Nephron (organoid): Measurements from ENCODE around the gene ZFP62.

Experiments
- H3K27ac Mint-ChIP-seq, 3 experiments: 2 replicates each; pipeline ENCODE4 v1.8.0; 2020; ENCODE audit warnings: mixed read lengths in 3 of 3, mild to moderate bottlenecking in 2 of 3, moderate library complexity in 1 of 3
- H3K27me3 Mint-ChIP-seq: 2 replicates; pipeline ENCODE4 v1.8.0; 2021; ENCODE audit warnings: low read depth, mild to moderate bottlenecking, moderate library complexity, mixed read lengths
- H3K36me3 Mint-ChIP-seq: 2 replicates; pipeline ENCODE4 v1.8.0; 2020; ENCODE audit warnings: low read depth, mixed read lengths
- H3K4me1 Mint-ChIP-seq: 2 replicates; pipeline ENCODE4 v1.8.0; 2020; ENCODE audit warnings: mixed read lengths
- H3K4me3 Mint-ChIP-seq, 3 experiments: 2 replicates each; pipeline ENCODE4 v1.8.0; 2020; ENCODE audit warnings: mild to moderate bottlenecking in 3 of 3, mixed read lengths in 3 of 3, moderate library complexity in 2 of 3
- H3K9me3 Mint-ChIP-seq: 2 replicates; pipeline ENCODE4 v1.8.0; 2020; ENCODE audit warnings: mixed read lengths
- CTCF ChIP-seq, 3 experiments: fragments of 200-600 bp; sonication (generic); IDR thresholded peaks; one replicate each; pipeline ENCODE4 v1.5.0; 2021; ENCODE audit warnings: antibody characterized with exemption in 3 of 3; ENCODE audit not compliant: unreplicated experiment in 3 of 3

ZFP62 gene

GRCh38 chr5:180802325-180803180, 58.5 kb downstream of the ZFP62 start, which contains the start of gene MGAT1:
Gene MGAT1, minus strand, starts transcription at chr5:180802806. Its CDS starts 9,835 bp downstream, at chr5:180792971.
- H3K36me3 Mint-ChIP-seq = peaks cover 10% of the 10 kb centered on the region
- no peaks in the 10 kb centered on the region for H3K9me3 Mint-ChIP-seq
- H3K4me3 Mint-ChIP-seq = peak within 1 kb of the TSS; percentile 77 to 89 (median 84)
- H3K4me1 Mint-ChIP-seq = peaks cover 73% of the 10 kb centered on the region
- no peaks in the 10 kb centered on the region for H3K27me3 Mint-ChIP-seq
- peak within 1 kb of the TSS; percentile 92 to 97 (median 96) for H3K27ac Mint-ChIP-seq
- TF ChIP-seq CTCF (IDR thresholded peaks at IDR 0.05; ENCODE audit: unreplicated experiment in 3 of 3) = no peak

DNA sequence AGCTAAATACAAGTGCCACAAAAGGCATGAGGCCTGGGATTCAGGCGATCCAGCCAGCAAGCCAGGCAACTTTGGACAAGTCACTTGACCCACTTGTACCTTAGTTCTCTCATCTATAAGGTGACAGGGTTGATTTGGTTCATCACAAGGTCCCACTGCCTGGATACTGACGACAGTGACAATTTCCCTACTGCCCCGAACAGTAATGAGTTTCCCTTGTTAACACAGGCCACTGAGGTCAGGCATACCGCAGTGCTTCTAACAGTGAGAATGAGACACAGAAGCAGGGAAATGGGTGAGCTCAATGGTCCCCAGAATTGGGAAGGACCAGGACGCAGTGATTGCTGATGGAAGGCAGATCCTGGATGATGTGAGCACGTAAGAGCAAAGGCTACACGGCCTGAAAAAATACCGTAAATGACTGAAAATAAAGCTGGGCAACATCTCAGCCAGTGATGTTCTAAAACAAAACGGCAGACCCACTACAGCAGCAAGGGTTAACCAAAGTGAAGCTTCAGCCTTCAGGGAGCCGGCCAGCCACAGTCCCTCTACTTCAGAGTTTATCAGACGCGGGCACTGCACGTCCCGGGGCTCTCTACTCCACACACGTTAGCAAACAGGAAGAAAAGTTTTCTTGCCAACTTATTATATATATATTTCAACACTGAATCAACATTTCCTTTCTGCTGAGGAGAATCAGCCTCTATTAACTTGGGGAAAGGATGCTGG, 59.3 kb downstream of the ZFP62 start:
- Mint-ChIP-seq H3K9me3 (no peaks in the 10 kb centered on the region), H3K27me3 (no peaks in the 10 kb centered on the region), H3K36me3 (peaks cover 10% of the 10 kb centered on the region), H3K4me1 (peaks cover 65% of the 10 kb centered on the region), H3K27ac (peak overlapping the region; percentile 55 to 86 (median 84)), H3K4me3 (peak overlapping the region; percentile 77 to 89 (median 82))
- TF ChIP-seq CTCF (IDR thresholded peaks at IDR 0.05; ENCODE audit: unreplicated experiment in 3 of 3) = no peak

DNA sequence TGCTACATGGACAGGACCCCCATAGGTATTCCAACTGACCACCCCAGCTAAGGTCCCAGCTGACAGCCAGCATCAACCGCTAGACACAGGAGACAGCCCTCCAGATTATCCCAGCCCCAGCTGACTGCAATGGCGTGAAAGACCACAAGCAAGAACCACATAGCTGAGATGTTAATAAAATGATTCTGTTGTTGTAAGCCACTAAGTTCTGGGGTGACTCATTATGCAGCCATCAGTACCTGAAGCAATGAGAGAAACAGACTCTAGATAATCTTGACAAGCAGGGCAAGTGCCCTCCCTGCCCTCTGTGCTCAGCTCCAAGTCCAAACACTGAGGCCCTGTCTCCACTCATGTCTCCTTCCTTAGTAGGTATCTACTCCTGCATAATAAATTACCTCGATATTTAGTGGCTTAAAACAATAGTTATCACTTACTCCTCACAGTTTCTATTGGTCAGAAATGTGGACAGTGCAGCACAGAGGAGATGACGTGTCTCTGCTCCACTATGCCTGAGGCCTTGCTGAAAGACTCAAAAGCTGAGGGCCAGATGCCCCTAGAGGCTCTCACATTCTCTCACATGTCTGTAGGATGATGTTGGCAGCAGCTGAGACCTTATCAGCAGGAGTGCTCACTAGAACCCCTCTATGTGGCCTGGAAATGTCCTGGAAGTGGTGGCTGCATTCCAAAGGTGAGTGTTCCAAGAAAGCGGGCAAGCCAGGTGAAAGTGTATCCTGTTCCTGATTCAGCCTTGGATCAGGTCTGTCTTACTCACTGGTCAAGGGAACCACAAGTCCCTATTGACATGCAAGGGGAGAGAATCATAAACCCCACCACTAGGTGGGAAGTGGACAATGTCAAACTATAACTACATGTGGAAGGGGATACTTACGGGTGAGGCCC, 60.9 kb downstream of the ZFP62 start:
- H3K27ac Mint-ChIP-seq = peak overlapping the region in 2 of 3 experiments; percentile 12 to 84
- peak overlapping the region; percentile 75 to 89 (median 77) for H3K4me3 Mint-ChIP-seq
- H3K9me3 Mint-ChIP-seq = no peaks in the 10 kb centered on the region
- peaks cover 19% of the 10 kb centered on the region for H3K36me3 Mint-ChIP-seq
- peaks cover 64% of the 10 kb centered on the region for H3K4me1 Mint-ChIP-seq
- no peak for TF ChIP-seq CTCF (IDR thresholded peaks at IDR 0.05; ENCODE audit: unreplicated experiment in 3 of 3)
- no peaks in the 10 kb centered on the region for H3K27me3 Mint-ChIP-seq

GRCh38 chr5:180799194-180799593, 61.9 kb downstream of the ZFP62 start:
- TF ChIP-seq CTCF (IDR thresholded peaks at IDR 0.05; ENCODE audit: unreplicated experiment in 3 of 3) = peak; percentile 23 to 42 (median 27)
- Mint-ChIP-seq H3K4me1 (peaks cover 63% of the 10 kb centered on the region), H3K4me3 (peak overlapping the region in 1 of 3 experiments; percentile 40), H3K27ac (no peak overlapping the region), H3K36me3 (peaks cover 18% of the 10 kb centered on the region), H3K9me3 (no peaks in the 10 kb centered on the region), H3K27me3 (no peaks in the 10 kb centered on the region)

GRCh38 chr5:180798193-180798592, 62.9 kb downstream of the ZFP62 start:
- no peaks in the 10 kb centered on the region for H3K27me3 Mint-ChIP-seq
- no peak overlapping the region for H3K27ac Mint-ChIP-seq
- H3K4me1 Mint-ChIP-seq = peaks cover 59% of the 10 kb centered on the region
- H3K9me3 Mint-ChIP-seq = no peaks in the 10 kb centered on the region
- peaks cover 18% of the 10 kb centered on the region for H3K36me3 Mint-ChIP-seq
- TF ChIP-seq CTCF (IDR thresholded peaks at IDR 0.05; ENCODE audit: unreplicated experiment in 3 of 3) = no peak
- H3K4me3 Mint-ChIP-seq = no peak overlapping the region
